ENCODE data around the gene IQSEC1. TPM values are rescaled to one million over a fixed set of nuclear protein-coding genes. Genes with fewer than 3 reads are reported as not detected.

IQSEC1 gene
- total RNA-seq, 1 donor from 2014 or later = 34.2 TPM

GRCh38 chr3:12906916-12907290 lies 166.3 kb downstream of the IQSEC1 start:
- H3K9me3 Mint-ChIP-seq (ENCODE audit: low read depth) = no peaks in the 10 kb centered on the region
- peaks cover 13% of the 10 kb centered on the region for H3K36me3 Mint-ChIP-seq (ENCODE audit: insufficient read depth)
- TF ChIP-seq CTCF (IDR thresholded peaks at IDR 0.05; ENCODE audit: unreplicated experiment) = no peak
- no peaks in the 10 kb centered on the region for H3K4me1 Mint-ChIP-seq (ENCODE audit: low read depth)
- no peak overlapping the region for H3K4me3 Mint-ChIP-seq (ENCODE audit: low read depth)
- DNase-seq (ENCODE audit: low spot score, unreplicated experiment) = no peak
- H3K27ac Mint-ChIP-seq = no peak overlapping the region
- no peaks in the 10 kb centered on the region for H3K27me3 Mint-ChIP-seq

GRCh38 chr3:12906141-12906915 lies 166.9 kb downstream of the IQSEC1 start:
- TF ChIP-seq CTCF (IDR thresholded peaks at IDR 0.05; ENCODE audit: unreplicated experiment) = no peak
- no peak overlapping the region for H3K27ac Mint-ChIP-seq

GRCh38 chr3:12905316-12906071 lies 167.7 kb downstream of the IQSEC1 start:
- Mint-ChIP-seq H3K36me3 (ENCODE audit: insufficient read depth) (peaks cover 12% of the 10 kb centered on the region), H3K4me1 (ENCODE audit: low read depth) (no peaks in the 10 kb centered on the region), H3K9me3 (ENCODE audit: low read depth) (no peaks in the 10 kb centered on the region), H3K27ac (no peak overlapping the region), H3K27me3 (no peaks in the 10 kb centered on the region), H3K4me3 (ENCODE audit: low read depth) (no peak overlapping the region)
- no peak for TF ChIP-seq CTCF (IDR thresholded peaks at IDR 0.05; ENCODE audit: unreplicated experiment)
- no peak for DNase-seq (ENCODE audit: low spot score, unreplicated experiment)

More at GRCh38 chr3:12906141-12906915, 166.9 kb downstream of the IQSEC1 start:
- Mint-ChIP-seq H3K9me3 (ENCODE audit: low read depth) (no peaks in the 10 kb centered on the region), H3K4me3 (ENCODE audit: low read depth) (no peak overlapping the region), H3K4me1 (ENCODE audit: low read depth) (no peaks in the 10 kb centered on the region), H3K36me3 (ENCODE audit: insufficient read depth) (peaks cover 11% of the 10 kb centered on the region), H3K27me3 (no peaks in the 10 kb centered on the region)
- DNase-seq (ENCODE audit: low spot score, unreplicated experiment) = no peak

GRCh38 chr3:12904951-12905315 lies 168.3 kb downstream of the IQSEC1 start:
- no peak for TF ChIP-seq CTCF (IDR thresholded peaks at IDR 0.05; ENCODE audit: unreplicated experiment)
- Mint-ChIP-seq H3K36me3 (ENCODE audit: insufficient read depth) (peaks cover 13% of the 10 kb centered on the region), H3K4me1 (ENCODE audit: low read depth) (no peaks in the 10 kb centered on the region), H3K4me3 (ENCODE audit: low read depth) (no peak overlapping the region), H3K9me3 (ENCODE audit: low read depth) (no peaks in the 10 kb centered on the region), H3K27me3 (no peaks in the 10 kb centered on the region), H3K27ac (no peak overlapping the region)
- DNase-seq (ENCODE audit: low spot score, unreplicated experiment) = no peak

GRCh38 chr3:12903881-12904280 lies 169.3 kb downstream of the IQSEC1 start:
- DNase-seq (ENCODE audit: low spot score, unreplicated experiment) = no peak
- Mint-ChIP-seq H3K4me3 (ENCODE audit: low read depth) (no peak overlapping the region), H3K9me3 (ENCODE audit: low read depth) (no peaks in the 10 kb centered on the region), H3K27ac (no peak overlapping the region), H3K4me1 (ENCODE audit: low read depth) (no peaks in the 10 kb centered on the region), H3K27me3 (no peaks in the 10 kb centered on the region), H3K36me3 (ENCODE audit: insufficient read depth) (peaks cover 15% of the 10 kb centered on the region)
- no peak for TF ChIP-seq CTCF (IDR thresholded peaks at IDR 0.05; ENCODE audit: unreplicated experiment)
